ENCODE results near the gene LEMD2.

LEMD2 gene

DNA sequence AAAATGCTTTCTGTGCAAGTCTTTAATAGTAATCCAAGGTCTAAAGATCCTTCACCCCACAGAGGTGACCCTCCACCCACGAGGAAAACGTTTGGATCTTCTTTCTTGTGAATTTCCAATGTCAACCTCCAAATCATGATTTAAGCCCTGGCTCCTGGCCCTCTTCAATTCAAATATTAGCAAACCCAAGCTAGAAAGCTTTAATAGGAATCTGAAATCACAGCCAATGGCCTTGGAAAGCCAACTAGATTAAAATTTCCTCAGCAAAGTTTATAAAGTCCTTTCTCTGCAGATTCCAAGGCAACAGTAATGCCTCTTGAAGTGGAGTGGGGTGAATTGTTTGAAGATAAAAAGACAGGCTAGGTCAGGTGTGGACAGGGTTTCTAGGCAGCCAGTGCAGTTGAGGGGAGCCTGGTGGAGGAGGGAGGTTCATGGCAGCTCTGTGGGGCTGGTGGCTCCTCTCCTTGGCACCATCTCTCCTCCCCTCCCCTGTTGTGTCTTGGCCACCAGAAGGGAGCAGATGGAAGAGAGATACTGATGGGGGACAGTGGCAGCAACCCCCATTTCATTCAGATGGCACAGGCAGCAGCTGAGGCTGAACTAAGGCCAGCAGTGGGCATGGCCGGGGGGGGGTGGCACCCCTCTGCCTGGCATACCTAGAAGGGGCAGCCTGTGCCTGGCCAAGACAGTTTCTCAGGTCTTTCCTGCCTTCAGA, 65.4 kb downstream of the LEMD2 start:
- DNase-seq = no peak

DNA sequence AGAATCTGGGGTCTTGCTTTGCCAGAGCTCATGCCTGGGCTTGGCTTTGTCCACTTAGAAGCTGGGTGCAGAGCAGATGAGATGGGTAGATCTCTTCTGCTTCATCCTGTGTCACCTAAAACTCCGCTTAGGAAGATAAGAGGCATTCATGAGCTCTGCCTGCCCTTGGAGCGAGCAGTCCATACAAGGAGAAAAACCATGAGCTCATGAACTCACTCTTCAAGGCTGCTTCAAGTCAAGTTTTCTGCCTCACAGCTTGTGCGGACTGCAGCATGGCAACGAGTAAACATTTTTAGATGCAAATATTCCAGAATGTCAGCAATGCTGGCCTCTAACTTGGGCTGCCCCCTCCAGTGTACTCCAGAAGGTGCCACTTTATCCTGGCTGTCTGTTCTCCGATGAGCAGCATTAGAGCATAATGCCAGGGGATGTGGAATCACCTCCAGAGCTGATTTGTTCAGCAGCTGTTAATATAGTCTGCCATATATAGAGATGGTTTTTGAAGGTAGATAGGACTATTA, 66.8 kb downstream of the LEMD2 start:
- DNase-seq = no peak

DNA sequence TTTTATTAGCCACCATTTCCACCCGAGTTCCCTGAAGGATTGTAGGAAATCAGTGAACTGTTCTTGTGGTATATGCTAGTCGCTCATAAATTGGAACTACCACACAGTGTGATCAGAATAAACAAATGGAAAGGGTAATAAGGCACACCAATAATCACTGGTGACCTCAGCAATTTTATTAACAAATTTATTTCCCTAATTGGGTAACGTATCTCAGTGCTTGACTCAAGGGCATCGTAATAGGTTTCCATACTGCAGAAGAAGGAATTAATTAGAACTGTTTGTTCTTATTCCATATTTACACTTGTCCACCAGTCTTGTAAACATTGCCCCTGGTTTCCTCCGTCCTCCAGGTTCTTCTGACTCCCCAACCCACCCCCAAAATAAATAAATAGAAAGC, 67.4 kb downstream of the LEMD2 start:
- no peak for DNase-seq
